IPS DF 19.7 (cell line): ENCODE results near the gene PAQR4.

Experiments
- DNase-seq: peaks from one replicate; pipeline ENCODE4 v3.0.0-alpha.2; 2013; ENCODE audit warnings: low read depth, low spot score

PAQR4 gene

DNA sequence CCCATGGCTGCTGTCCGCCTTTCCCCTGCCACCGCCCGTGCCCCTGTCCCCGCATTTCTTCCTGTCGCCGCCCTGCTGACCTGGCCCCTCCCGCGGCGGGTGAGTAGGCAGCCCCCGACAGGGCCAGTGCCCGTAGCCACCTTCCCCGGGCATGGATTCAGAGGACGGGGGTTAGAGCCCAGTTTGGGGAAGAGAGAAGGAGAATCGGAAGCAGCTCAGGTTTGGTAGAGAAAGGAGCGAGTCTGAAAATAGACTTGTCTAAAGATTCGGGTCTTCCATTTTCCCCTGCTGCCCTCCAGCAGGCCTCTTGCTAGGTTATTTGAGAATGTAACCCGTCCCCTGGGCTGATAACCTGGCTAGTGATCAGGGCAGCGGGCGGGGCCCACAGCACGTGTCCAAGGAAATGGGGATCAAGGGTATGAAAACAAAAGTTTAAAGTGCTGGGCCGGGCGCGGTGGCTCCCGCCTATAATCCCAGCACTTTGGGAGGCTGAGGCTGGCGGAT lies 35.7 kb downstream of the PAQR4 start:
- no peak for DNase-seq

DNA sequence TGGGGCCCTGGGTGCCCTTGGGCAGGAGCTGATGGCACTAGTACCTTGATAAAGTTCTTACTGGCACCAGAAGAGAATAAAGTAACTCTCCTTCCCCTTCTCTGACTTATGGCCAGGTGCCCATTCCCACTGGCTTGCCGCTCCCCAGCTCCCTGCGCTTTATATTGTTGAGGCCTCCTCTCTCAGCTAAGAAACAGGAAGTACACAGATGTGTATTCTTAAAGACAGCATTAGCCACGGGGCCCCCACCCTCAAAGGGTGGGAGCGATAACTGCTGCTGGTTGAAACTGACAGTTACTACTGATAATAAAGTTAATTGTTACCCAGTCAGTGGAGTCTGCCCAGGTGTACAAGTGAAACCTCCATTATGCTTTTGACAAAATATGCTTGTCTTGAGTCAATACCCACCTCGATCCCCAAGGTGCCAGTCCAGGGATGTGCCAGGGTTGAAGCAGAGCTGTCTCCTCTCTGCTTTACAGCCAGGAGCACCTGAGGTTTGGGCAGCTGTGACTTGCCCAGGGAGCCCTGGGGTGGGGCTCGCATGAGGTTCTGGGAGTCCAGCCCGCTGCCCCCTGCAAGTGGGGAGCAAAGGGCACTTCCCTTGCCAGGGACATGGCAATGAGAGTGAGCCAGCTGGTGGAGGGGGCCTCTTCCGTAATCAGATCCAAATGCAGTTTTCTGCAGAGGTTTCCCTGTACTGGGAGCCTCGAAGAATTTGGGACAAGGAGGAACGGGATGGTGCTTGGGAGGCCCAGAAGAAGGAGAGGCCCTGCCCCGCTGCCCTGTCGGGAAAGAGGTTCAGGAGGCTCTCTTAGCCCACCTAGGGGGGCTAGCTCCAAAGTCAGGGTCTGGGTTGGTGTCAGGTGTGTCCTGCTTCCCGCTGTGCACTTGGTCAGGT lies 38.2 kb downstream of the PAQR4 start:
- no peak for DNase-seq

DNA sequence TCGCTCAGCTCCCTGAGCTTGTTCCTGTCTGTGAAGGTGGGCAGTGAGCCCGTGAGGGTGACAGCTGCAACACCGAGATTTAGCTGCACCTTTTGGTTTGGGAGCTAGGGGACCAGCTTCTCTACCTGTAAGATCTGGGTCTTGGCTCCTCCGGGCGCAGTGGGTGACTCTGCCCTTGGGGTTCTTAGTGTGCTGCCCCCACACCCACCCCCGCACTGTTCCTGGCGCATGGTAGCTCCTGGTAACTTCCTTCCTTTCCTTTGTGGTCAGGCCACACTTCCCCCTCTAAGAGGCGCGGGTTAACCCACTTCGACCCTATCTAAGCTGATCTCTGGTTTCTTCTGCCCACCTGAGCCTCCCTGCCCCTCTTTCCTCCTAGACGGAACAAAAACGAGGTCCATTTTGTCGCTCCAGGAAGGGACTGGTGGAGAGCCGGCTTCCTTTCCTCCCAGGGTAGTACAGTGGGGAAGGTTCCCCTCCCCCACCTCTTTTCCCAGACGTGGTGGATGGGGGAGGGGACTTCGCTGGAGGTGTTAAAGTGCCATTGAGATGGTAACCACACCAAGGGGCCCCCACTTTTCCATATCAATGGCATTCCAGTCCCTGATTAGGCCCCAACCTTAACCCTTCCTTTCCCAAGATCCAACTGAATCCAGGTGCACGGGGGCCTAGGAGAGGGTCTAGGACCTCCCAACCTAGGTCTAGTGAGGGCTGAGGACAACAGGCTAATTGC lies 39.0 kb downstream of the PAQR4 start:
- DNase-seq: peak; percentile 99

GRCh38 chr16:3008690-3009037 lies 39.5 kb downstream of the PAQR4 start:
- DNase-seq: no peak

DNA sequence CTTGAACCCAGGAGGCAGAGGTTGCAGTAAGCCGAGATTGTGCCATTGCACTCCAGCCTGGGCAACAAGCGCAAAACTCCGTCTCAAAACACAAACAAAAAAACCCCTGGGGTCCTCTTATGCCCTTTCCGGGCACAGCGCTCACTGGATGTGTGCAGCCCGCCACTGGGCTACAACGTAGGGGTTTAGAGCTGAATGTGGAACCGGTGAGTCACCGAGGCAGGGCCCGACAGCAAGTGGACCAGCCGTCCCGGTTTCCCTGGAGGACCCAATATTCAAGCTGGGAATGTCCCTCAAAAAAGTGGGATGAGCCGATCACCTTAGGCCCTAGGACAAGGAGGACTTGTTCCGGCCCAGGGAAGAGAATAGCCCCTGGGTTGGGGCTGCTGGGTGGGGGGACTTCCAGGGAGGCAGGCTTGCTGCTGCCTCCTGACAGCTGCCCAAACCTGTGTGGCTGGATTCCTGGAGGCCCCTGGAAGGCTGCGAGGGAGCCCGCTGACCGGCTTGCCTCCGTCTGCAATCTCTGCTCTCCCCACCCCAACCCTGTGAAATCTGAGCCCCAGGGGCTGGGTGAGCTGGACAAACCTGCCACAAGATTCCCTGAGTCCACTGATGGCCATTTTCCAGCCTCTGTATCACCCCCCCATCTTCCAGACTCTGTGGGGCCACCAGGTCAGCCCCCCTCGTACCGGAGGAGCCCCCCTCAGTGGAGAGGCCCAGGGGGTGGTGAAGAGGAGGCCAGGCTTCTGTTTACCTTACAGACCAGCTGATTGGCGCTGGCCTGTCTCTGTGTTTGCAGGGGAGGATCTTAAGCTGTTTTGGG lies 40.6 kb downstream of the PAQR4 start:
- peak; percentile 83 for DNase-seq

DNA sequence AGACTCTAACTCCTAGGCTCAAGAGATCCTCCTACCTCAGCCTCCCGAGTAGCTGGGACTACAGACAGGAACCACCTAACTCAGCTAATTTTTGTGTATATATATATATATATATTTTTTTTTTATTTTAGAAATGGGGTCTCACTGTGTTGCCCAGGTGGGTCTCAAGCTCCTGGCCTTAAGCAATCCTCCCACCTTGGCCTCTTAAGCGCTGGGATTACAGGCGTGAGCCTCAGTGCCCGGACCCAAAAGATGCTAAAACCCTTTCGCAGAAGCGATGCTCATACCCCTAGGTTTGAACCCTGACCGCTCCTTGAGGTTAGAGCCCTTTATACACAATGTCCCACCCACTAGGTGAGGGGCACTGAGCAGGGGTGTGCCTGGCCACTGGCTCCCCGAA lies 41.4 kb downstream of the PAQR4 start:
- DNase-seq: no peak

- DNase-seq: no peak
Measured at GRCh38 chr16:3012246-3012645, 43.1 kb downstream of the PAQR4 start.

GRCh38 chr16:3012828-3013420 lies 43.8 kb downstream of the PAQR4 start, which contains the start of gene CLDN9:
TSS of gene CLDN9 (plus strand) at chr16:3012923. CDS start at chr16:3013363, 440 bp downstream.
- DNase-seq: no peak

DNA sequence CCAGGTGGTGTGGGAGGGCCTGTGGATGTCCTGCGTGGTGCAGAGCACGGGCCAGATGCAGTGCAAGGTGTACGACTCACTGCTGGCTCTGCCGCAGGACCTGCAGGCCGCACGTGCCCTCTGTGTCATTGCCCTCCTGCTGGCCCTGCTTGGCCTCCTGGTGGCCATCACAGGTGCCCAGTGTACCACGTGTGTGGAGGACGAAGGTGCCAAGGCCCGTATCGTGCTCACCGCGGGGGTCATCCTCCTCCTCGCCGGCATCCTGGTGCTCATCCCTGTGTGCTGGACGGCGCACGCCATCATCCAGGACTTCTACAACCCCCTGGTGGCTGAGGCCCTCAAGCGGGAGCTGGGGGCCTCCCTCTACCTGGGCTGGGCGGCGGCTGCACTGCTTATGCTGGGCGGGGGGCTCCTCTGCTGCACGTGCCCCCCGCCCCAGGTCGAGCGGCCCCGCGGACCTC lies 44.4 kb downstream of the PAQR4 start:
- no peak for DNase-seq

DNA sequence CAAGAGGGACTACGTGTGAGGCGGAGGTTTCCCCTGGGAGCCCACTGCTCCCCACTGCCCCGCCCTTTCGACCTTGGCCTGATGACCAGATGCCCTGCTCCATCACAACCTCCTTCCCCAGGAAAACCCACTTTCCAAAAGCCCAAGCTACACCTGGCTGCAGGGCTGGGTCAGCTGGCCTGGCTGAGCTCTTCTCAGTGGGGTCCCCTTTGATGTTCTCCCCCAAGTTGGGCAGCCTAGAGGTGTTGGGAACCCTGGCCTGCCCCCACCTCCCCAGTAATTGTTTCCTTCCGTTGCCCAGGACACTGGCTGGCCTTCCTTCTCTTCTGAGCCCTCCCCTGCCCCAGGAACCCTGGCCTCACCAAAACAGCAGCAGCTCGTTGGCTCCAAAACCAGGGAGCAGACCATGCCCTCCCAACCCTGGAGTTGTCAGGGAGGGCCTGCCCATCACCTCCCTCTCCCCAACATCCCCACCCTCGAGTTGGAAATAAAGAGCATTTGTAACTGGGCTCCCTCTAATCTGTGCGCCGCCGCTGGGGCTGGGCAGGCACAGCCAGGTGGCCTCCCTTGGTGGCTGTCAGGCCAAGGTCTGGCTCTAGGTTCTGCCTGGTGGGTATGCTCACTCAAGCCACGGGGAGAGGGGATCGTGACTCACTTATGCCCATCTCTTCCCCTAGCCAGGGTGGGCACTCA lies 45.0 kb downstream of the PAQR4 start:
- DNase-seq: no peak

DNA sequence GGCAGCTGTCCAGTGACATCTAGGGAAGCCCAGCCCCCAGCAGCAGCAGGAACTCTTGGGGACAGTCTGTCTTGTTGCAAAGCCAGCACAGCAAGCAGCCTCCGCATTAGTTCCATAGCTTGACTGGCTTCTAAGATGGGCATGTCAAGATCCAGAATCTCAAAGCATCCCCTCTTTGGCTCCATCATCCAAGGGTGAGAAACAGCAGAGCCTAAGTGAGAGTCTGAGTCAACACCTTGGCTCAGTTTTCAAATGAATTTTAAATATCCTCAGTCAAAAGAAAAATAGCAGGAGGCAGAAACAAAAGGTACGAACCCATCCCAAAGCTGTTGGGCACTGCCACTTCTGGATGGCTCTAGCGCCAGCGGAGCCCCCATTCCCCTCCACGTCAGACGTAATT lies 45.8 kb downstream of the PAQR4 start:
- DNase-seq: no peak

GRCh38 chr16:3015865-3016521 lies 46.8 kb downstream of the PAQR4 start:
- DNase-seq: no peak

GRCh38 chr16:3017344-3017743 lies 48.2 kb downstream of the PAQR4 start:
- no peak for DNase-seq

GRCh38 chr16:3017794-3018506 lies 48.8 kb downstream of the PAQR4 start, which contains the start of gene CLDN6:
TSS of gene CLDN6 (minus strand) at chr16:3018183. CDS start at chr16:3016021, 2,162 bp downstream.
- peak; percentile 74 for DNase-seq

DNA sequence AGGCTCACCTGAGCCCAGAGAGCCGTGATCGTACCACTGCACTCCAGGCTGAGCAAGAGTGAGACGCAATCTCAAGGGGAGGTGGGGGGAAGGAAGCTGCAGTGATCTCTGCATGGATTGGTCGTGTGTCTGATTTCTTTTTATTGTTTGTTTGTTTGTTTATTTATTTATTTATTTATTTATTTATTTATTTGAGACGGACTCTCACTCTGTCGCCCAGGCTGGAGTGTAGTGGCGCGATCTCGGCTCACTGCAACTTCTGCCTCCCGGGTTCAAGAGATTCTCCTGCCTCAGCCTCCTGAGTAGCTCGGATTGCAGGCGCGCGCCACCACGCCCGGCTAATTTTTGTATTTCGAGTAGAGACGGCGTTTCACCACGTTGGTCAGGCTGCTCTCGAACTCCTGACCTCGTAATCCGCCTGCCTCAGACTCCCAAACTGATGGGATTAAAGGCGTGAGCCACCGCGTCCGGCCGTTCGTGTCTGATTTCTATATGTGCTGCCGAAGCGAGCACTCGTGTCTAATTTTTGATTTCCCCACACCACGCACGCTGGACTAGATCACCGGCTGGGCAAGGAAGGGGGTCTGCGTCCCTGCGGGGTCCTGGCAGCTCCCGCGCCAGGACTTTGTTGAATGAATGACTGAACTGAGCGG lies 50.6 kb downstream of the PAQR4 start:
- DNase-seq: no peak

GRCh38 chr16:3020247-3020603 lies 51.1 kb downstream of the PAQR4 start, which contains the start of gene TNFRSF12A:
TSS of gene TNFRSF12A (plus strand) at chr16:3020368. CDS start at chr16:3020398, 30 bp downstream.
- no peak for DNase-seq

- DNase-seq: no peak
Measured at GRCh38 chr16:3020604-3021448, 51.7 kb downstream of the PAQR4 start.
